ENCODE data around the gene NUP153. TPM values are rescaled to one million over a fixed set of nuclear protein-coding genes. Genes with fewer than 3 reads are reported as not detected.
A peak's percentile ranks its signal among the peaks of the same experiment; 100 is the strongest.

Gene NUP153
- total RNA-seq, 1 experiment from 2014 or later, result 99.3 TPM

DNA sequence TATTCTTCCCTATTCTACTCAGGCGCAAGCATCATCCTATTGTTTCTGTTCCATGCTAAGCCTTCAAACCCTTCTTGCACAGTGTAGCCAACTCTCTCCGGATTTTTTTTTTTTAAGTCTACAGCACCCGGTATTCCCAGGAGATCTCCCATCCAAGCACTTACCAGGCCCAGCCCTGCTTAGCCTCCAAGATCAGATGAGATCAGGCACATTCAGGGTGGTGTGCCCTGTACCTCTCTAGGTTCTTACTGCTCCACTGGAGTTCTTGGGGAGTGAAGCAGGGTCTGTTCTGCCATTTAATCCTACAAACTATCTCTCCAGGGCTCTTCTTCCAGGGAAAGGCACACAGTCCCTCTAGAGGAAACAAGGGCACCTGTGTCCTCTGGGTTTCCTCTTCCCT, 14.9 kb upstream of the NUP153 start:
- TF ChIP-seq, protein P1, sequence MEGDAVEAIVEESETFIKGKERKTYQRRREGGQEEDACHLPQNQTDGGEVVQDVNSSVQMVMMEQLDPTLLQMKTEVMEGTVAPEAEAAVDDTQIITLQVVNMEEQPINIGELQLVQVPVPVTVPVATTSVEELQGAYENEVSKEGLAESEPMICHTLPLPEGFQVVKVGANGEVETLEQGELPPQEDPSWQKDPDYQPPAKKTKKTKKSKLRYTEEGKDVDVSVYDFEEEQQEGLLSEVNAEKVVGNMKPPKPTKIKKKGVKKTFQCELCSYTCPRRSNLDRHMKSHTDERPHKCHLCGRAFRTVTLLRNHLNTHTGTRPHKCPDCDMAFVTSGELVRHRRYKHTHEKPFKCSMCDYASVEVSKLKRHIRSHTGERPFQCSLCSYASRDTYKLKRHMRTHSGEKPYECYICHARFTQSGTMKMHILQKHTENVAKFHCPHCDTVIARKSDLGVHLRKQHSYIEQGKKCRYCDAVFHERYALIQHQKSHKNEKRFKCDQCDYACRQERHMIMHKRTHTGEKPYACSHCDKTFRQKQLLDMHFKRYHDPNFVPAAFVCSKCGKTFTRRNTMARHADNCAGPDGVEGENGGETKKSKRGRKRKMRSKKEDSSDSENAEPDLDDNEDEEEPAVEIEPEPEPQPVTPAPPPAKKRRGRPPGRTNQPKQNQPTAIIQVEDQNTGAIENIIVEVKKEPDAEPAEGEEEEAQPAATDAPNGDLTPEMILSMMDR (conservative IDR thresholded peaks at IDR 0.05), result no peak
- Histone ChIP-seq H3K23me2 (ENCODE audit: insufficient read length, low read depth, low read length, poor library complexity, severe bottlenecking) (no peaks in the 10 kb centered on the region), H2BK5ac (ENCODE audit: insufficient read length, low read length) (no peak overlapping the region), H3K4me2 (ENCODE audit: insufficient read depth, insufficient read length, low read length) (no peak overlapping the region), H3K18ac (ENCODE audit: insufficient read length, low read depth, low read length) (no peak overlapping the region), H2BK120ac (ENCODE audit: low read depth, low read length, poor library complexity, severe bottlenecking) (no peak overlapping the region), H2BK15ac (ENCODE audit: low read depth, low read length) (no peak overlapping the region), H3K4me1 (ENCODE audit: insufficient read depth, low read length) (no peaks in the 10 kb centered on the region; the same call in 1 of the 2 replicates), H3K9me3 (ENCODE audit: control insufficient read depth, low read depth, low read length) (no peaks in the 10 kb centered on the region), H3K56ac (ENCODE audit: insufficient read length, low read depth, low read length) (no peak overlapping the region), H2BK12ac (ENCODE audit: insufficient read length, low read depth, low read length) (no peak overlapping the region), H2AK5ac (ENCODE audit: insufficient read length, low read length) (no peak overlapping the region), H4K91ac (ENCODE audit: insufficient read length, low read depth, low read length) (no peak overlapping the region), H3K4ac (ENCODE audit: low read depth, low read length) (no peak overlapping the region), H3K27ac (ENCODE audit: insufficient read length, low read depth, low read length) (no peak overlapping the region), H3K23ac (ENCODE audit: insufficient read length, low read depth, low read length) (no peak overlapping the region), H2AFZ (ENCODE audit: low read length) (no peak overlapping the region), H4K20me1 (ENCODE audit: control insufficient read depth, insufficient read depth, insufficient read length) (no peaks in the 10 kb centered on the region), H4K8ac (replicated peaks; ENCODE audit: insufficient read length, low read depth, low read length) (no peak overlapping the region), H3K79me1 (ENCODE audit: insufficient read depth, low read depth, low read length, poor library complexity, severe bottlenecking) (no peaks in the 10 kb centered on the region), H4K5ac (ENCODE audit: insufficient read length, low read depth, low read length) (no peak overlapping the region), H2BK20ac (ENCODE audit: low read depth, low read length, poor library complexity, severe bottlenecking) (no peak overlapping the region), H3K14ac (ENCODE audit: insufficient read depth, low read length) (no peak overlapping the region), H3K9ac (ENCODE audit: extremely low read depth, insufficient read length, low read length) (no peak overlapping the region), H3T11ph (ENCODE audit: low read length) (no peak overlapping the region), H3K79me2 (ENCODE audit: insufficient read depth, low read length) (no peaks in the 10 kb centered on the region), H3K27me3 (ENCODE audit: insufficient read depth, low read length) (no peaks in the 10 kb centered on the region)
- peaks cover 12 to 15% of the 10 kb centered on the region in 2 experiments for H3K4me1 Mint-ChIP-seq
- no peak for DNase-seq
- no peak overlapping the region for H3K4me3 Mint-ChIP-seq
- WGBS (ENCODE audit: extremely low coverage, insufficient read length, low lambda C conversion rate), result no CpG with 5 or more reads among the region's 3 CpGs
- H3K27me3 Mint-ChIP-seq (ENCODE audit: low read depth), result no peaks in the 10 kb centered on the region; the same call in 1 of the 2 replicates
- H3K9me3 Mint-ChIP-seq, result no peaks in the 10 kb centered on the region
- H3K27ac Mint-ChIP-seq, result peak overlapping the region in 1 of 3 experiments; percentile 40; a peak in 2 of 7 replicates
- no peaks in the 10 kb centered on the region for H3K36me3 Mint-ChIP-seq (ENCODE audit: insufficient read depth in 1 of 3, low read depth in 3 of 3)

All from H9 (cell line).